HG03066 (cell line): ENCODE data around the gene RAD21L1.

Source experiments
- ATAC-seq: cut with Tn5 transposase; IDR thresholded peaks from one replicate; pipeline ENCODE4 v1.9.1; 2021; ENCODE audit warnings: low read depth; ENCODE audit not compliant: unreplicated experiment

RAD21L1 gene

GRCh38 chr20:1267809-1268374 lies 42.0 kb downstream of the RAD21L1 start:
- ATAC-seq = no peak

- ATAC-seq = no peak
These were observed 43.4 kb downstream of the RAD21L1 start for GRCh38 chr20:1269235-1269634.

- ATAC-seq = no peak
These were observed 44.0 kb downstream of the RAD21L1 start for GRCh38 chr20:1269850-1270249.

- ATAC-seq = no peak
These were observed 46.7 kb downstream of the RAD21L1 start for GRCh38 chr20:1272368-1273100.

GRCh38 chr20:1273366-1273765 lies 47.5 kb downstream of the RAD21L1 start:
- no peak for ATAC-seq

GRCh38 chr20:1274485-1275311 lies 48.9 kb downstream of the RAD21L1 start:
- ATAC-seq = no peak

- no peak for ATAC-seq
These were observed 50.1 kb downstream of the RAD21L1 start for GRCh38 chr20:1275919-1276318.

GRCh38 chr20:1277529-1278322 lies 51.9 kb downstream of the RAD21L1 start:
- no peak for ATAC-seq

GRCh38 chr20:1278993-1279392 lies 53.1 kb downstream of the RAD21L1 start:
- ATAC-seq = no peak

- ATAC-seq = no peak
These were observed 54.6 kb downstream of the RAD21L1 start for GRCh38 chr20:1280195-1281102.

GRCh38 chr20:1281279-1282057 lies 55.6 kb downstream of the RAD21L1 start:
- no peak for ATAC-seq

- ATAC-seq = no peak
These were observed 57.1 kb downstream of the RAD21L1 start for GRCh38 chr20:1282966-1283365.

GRCh38 chr20:1283522-1284510 lies 58.0 kb downstream of the RAD21L1 start:
- ATAC-seq = no peak

- ATAC-seq = no peak
These were observed 60.6 kb downstream of the RAD21L1 start for GRCh38 chr20:1286267-1287024.

GRCh38 chr20:1287306-1287705 lies 61.5 kb downstream of the RAD21L1 start:
- no peak for ATAC-seq

- no peak for ATAC-seq
These were observed 62.1 kb downstream of the RAD21L1 start for GRCh38 chr20:1287787-1288569.
